Ishikawa (cell line): Measurements from ENCODE around the gene LMTK2.

ENCODE experiments used
- CEBPB ChIP-seq: IDR thresholded peaks from 2 replicates; pipeline ENCODE4 v1.6.1; 2012
- CREB1 ChIP-seq: IDR thresholded peaks from 2 replicates; pipeline ENCODE4 v1.6.1; 2012; ENCODE audit warnings: low read depth
- EGR1 ChIP-seq: IDR thresholded peaks from 2 replicates; pipeline ENCODE4 v1.6.1; 2012
- EP300 ChIP-seq: IDR thresholded peaks from 2 replicates; pipeline ENCODE4 v1.6.1; 2012; ENCODE audit warnings: borderline replicate concordance
- FOXM1 ChIP-seq: IDR thresholded peaks from 2 replicates; pipeline ENCODE4 v1.6.1; 2012; ENCODE audit warnings: low read depth, borderline replicate concordance
- MAX ChIP-seq: IDR thresholded peaks from 2 replicates; pipeline ENCODE4 v1.6.1; 2012
- NFIC ChIP-seq: IDR thresholded peaks from 2 replicates; pipeline ENCODE4 v1.6.1; 2012
- RAD21 ChIP-seq: IDR thresholded peaks from 2 replicates; pipeline ENCODE4 v1.6.1; 2012; ENCODE audit warnings: low read depth
- REST ChIP-seq: IDR thresholded peaks from 2 replicates; pipeline ENCODE4 v1.6.1; 2012; ENCODE audit warnings: low read depth, mild to moderate bottlenecking
- TAF1 ChIP-seq: IDR thresholded peaks from 2 replicates; pipeline ENCODE4 v1.6.1; 2012; ENCODE audit warnings: low read depth, mild to moderate bottlenecking
- TCF12 ChIP-seq: IDR thresholded peaks from 2 replicates; pipeline ENCODE4 v1.6.1; 2012; ENCODE audit warnings: low read depth
- TEAD4 ChIP-seq: IDR thresholded peaks from 2 replicates; pipeline ENCODE4 v1.6.1; 2012
- USF1 ChIP-seq: IDR thresholded peaks from 2 replicates; pipeline ENCODE4 v1.6.1; 2012
- YY1 ChIP-seq: IDR thresholded peaks from 2 replicates; pipeline ENCODE4 v1.6.1; 2012; ENCODE audit warnings: low read depth
- ZBTB7A ChIP-seq: IDR thresholded peaks from 2 replicates; pipeline ENCODE4 v1.6.1; 2012; ENCODE audit warnings: low read depth

The LMTK2 gene

GRCh38 chr7:98091523-98091922 is 15.1 kb upstream of the LMTK2 start:
- TF ChIP-seq CREB1 = no peak
- TF ChIP-seq USF1 = no peak
- no peak for TF ChIP-seq YY1
- TF ChIP-seq EGR1 = no peak
- no peak for TF ChIP-seq RAD21
- no peak for TF ChIP-seq REST
- no peak for TF ChIP-seq CEBPB

GRCh38 chr7:98097042-98097645 is 9.5 kb upstream of the LMTK2 start:
- TF ChIP-seq TEAD4 (no peak), USF1 (no peak), MAX (no peak), YY1 (no peak)

GRCh38 chr7:98100088-98100487 is 6.6 kb upstream of the LMTK2 start:
- no peak for TF ChIP-seq YY1
- TF ChIP-seq CEBPB = no peak
- no peak for TF ChIP-seq FOXM1
- no peak for TF ChIP-seq USF1
- no peak for TF ChIP-seq TAF1

GRCh38 chr7:98102170-98102569 is 4.5 kb upstream of the LMTK2 start:
- TF ChIP-seq MAX (no peak), USF1 (no peak), YY1 (no peak), TCF12 (no peak), EP300 (no peak), EGR1 (no peak), ZBTB7A (no peak), CEBPB (no peak)

- no peak for TF ChIP-seq NFIC
- no peak for TF ChIP-seq FOXM1
Observed at GRCh38 chr7:98105942-98106544, 619 bp upstream of the LMTK2 start.

GRCh38 chr7:98107313-98107721 is 655 bp downstream of the LMTK2 start:
- TF ChIP-seq EP300 (no peak), MAX (no peak), ZBTB7A (no peak), TEAD4 (no peak), CREB1 (no peak), YY1 (no peak), USF1 (no peak), REST (no peak), EGR1 (no peak), FOXM1 (no peak), NFIC (no peak), TAF1 (no peak), RAD21 (no peak)
